NCI-H1417 (cell line): ENCODE results near the gene ZNF398.
"Not testable (repeated sequence)": the region's sequence is repeated elsewhere in the genome, so short reads cannot be mapped to it uniquely, and the experiment has no call there.

Source experiments
- DNase-seq, 3 experiments: peaks; one replicate each; lab custom pipeline; 2025; lab: John Stamatoyannopoulos, UW

ZNF398 gene

GRCh38 chr7:149147072-149147751 is at the start of gene ZNF398:
ZNF398 (plus strand) TSS chr7:149147453; CDS start chr7:149147743, 290 bp downstream.
- peak; percentile 88 to 95 (median 95) for DNase-seq

- no peak for DNase-seq
These were observed 48.2 kb upstream of the ZNF398 start for GRCh38 chr7:149099058-149099457.

GRCh38 chr7:149100821-149101220 is 46.4 kb upstream of the ZNF398 start:
- DNase-seq: no peak

- no peak for DNase-seq
These were observed 44.6 kb upstream of the ZNF398 start for GRCh38 chr7:149102666-149103065.

- DNase-seq: no peak
These were observed 43.8 kb upstream of the ZNF398 start for GRCh38 chr7:149103424-149103823.

GRCh38 chr7:149104214-149104613 is 43.0 kb upstream of the ZNF398 start:
- no peak for DNase-seq

GRCh38 chr7:149104749-149105148 is 42.5 kb upstream of the ZNF398 start:
- DNase-seq: no peak

- DNase-seq: no peak
These were observed 37.3 kb upstream of the ZNF398 start for GRCh38 chr7:149109969-149110368.

- no peak for DNase-seq
These were observed 21.9 kb upstream of the ZNF398 start for GRCh38 chr7:149125189-149125862.

GRCh38 chr7:149125863-149126661 is 21.2 kb upstream of the ZNF398 start, which contains the start of gene ZNF425:
ZNF425 (minus strand) TSS chr7:149126324; CDS start chr7:149126213, 111 bp downstream.
- peak; percentile 95 to 97 (median 96) for DNase-seq

- DNase-seq: peak; percentile 54 to 89 (median 85)
These were observed 20.5 kb upstream of the ZNF398 start for GRCh38 chr7:149126662-149127266.

- no peak for DNase-seq
These were observed 16.6 kb upstream of the ZNF398 start for GRCh38 chr7:149130572-149131198.

GRCh38 chr7:149133028-149133710 is 14.1 kb upstream of the ZNF398 start:
- no peak for DNase-seq

- DNase-seq: no peak
These were observed 11.1 kb upstream of the ZNF398 start for GRCh38 chr7:149136118-149136517.

GRCh38 chr7:149140831-149141230 is 6.4 kb upstream of the ZNF398 start:
- DNase-seq: no peak

GRCh38 chr7:149141893-149142292 is 5.4 kb upstream of the ZNF398 start:
- no peak for DNase-seq

GRCh38 chr7:149144436-149144922 is 2.8 kb upstream of the ZNF398 start:
- DNase-seq: not testable (repeated sequence)

GRCh38 chr7:149145031-149145845 is 2.0 kb upstream of the ZNF398 start:
- DNase-seq: no peak

GRCh38 chr7:149147752-149148653 is 750 bp downstream of the ZNF398 start:
- DNase-seq: peak; percentile 43 to 89 (median 87)
